IMR-90 (cell line): Measurements from ENCODE around the gene TANGO2. TPM values are rescaled to one million over a fixed set of nuclear protein-coding genes. Genes with fewer than 3 reads are reported as not detected.

Experiments used
- ATAC-seq: fragments of 200-7000 bp; cut with Tn5 transposase; 2 replicates; pipeline ENCODE4 v1.9.1; 2020; ENCODE audit warnings: low read depth, mild to moderate bottlenecking, moderate library complexity
- BruUV-seq: library from RNA; stranded (reverse); fragments of 400-500 nt; replicated peaks from 2 replicates; lab custom pipeline; 2021; lab: Mats Ljungman, UMichigan
- CTCF ChIA-PET: fragments of 300-600 bp; formaldehyde crosslinking; extraction: SDS; loops from one replicate; lab custom pipeline; 2021; ENCODE audit warnings: antibody characterized with exemption; lab: Yijun Ruan, JAX
- POLR2A ChIA-PET: fragments of 300-600 bp; sonication (Branson Sonifier 250); formaldehyde crosslinking; loops from one replicate; lab custom pipeline; 2022; ENCODE audit warnings: antibody characterized with exemption; ENCODE audit not compliant: unreplicated experiment; lab: Charles Lee
- DNase-seq: peaks from one replicate; pipeline ENCODE4 v3.0.0; 2013
- H2AFZ ChIP-seq: replicated peaks from 2 replicates; pipeline ENCODE3; 2013; ENCODE audit warnings: low read length, mild to moderate bottlenecking; ENCODE audit not compliant: poor library complexity
- H2AK5ac ChIP-seq: 2 replicates; pipeline ENCODE4 v1.6.1; 2013; ENCODE audit warnings: low read depth, low read length, inconsistent platforms
- H2AK9ac ChIP-seq: replicated peaks from 2 replicates; pipeline ENCODE3; 2013; ENCODE audit warnings: mild to moderate bottlenecking, low read depth, low read length, moderate library complexity; ENCODE audit not compliant: poor library complexity
- H2BK120ac ChIP-seq: 2 replicates; pipeline ENCODE4 v1.6.1; 2013; ENCODE audit warnings: low read depth, low read length, inconsistent platforms
- H2BK15ac ChIP-seq: 3 replicates; pipeline ENCODE4 v1.6.1; 2013; ENCODE audit warnings: low read depth, low read length, inconsistent platforms
- H2BK20ac ChIP-seq: 2 replicates; pipeline ENCODE4 v1.6.1; 2013; ENCODE audit warnings: low read depth, mild to moderate bottlenecking, inconsistent platforms, low read length, moderate library complexity
- H2BK5ac ChIP-seq: 2 replicates; pipeline ENCODE4 v1.6.1; 2013; ENCODE audit warnings: mild to moderate bottlenecking, low read depth, low read length, inconsistent platforms; ENCODE audit not compliant: poor library complexity, severe bottlenecking
- H3K14ac ChIP-seq: replicated peaks from 2 replicates; pipeline ENCODE4 v1.6.1; 2013; ENCODE audit warnings: low read depth, low read length, inconsistent platforms
- H3K18ac ChIP-seq: 2 replicates; pipeline ENCODE4 v1.6.1; 2013; ENCODE audit warnings: low read depth, low read length, control low read depth
- H3K23ac ChIP-seq: 2 replicates; pipeline ENCODE4 v1.6.1; 2013; ENCODE audit warnings: low read depth, low read length, inconsistent platforms
- H3K27ac ChIP-seq: 2 replicates; pipeline ENCODE4 v1.5.1; 2013; ENCODE audit warnings: mild to moderate bottlenecking, control low read depth, low read length; ENCODE audit not compliant: insufficient read depth
- H3K27me3 ChIP-seq: 2 replicates; pipeline ENCODE4 v1.6.1; 2013; ENCODE audit warnings: low read length; ENCODE audit not compliant: control insufficient read depth, insufficient read depth
- H3K36me3 ChIP-seq: 2 replicates; pipeline ENCODE4 v1.6.1; 2013; ENCODE audit warnings: low read length, mixed read lengths; ENCODE audit not compliant: control insufficient read depth, insufficient read depth
- H3K4ac ChIP-seq: 2 replicates; pipeline ENCODE4 v1.6.1; 2013; ENCODE audit warnings: low read depth, low read length, inconsistent platforms
- H3K4me1 ChIP-seq: 2 replicates; pipeline ENCODE4 v1.6.1; 2013; ENCODE audit warnings: low read length, mixed read lengths; ENCODE audit not compliant: control insufficient read depth, insufficient read depth
- H3K4me2 ChIP-seq: 2 replicates; pipeline ENCODE4 v1.6.1; 2013; ENCODE audit warnings: low read depth, mild to moderate bottlenecking, control low read depth, low read length, moderate library complexity
- H3K4me3 ChIP-seq: 2 replicates; pipeline ENCODE4 v1.5.1; 2013; ENCODE audit warnings: low read depth, mild to moderate bottlenecking, control low read depth, low read length, moderate library complexity; ENCODE audit not compliant: insufficient read depth
- H3K56ac ChIP-seq: 2 replicates; pipeline ENCODE4 v1.6.1; 2013; ENCODE audit warnings: low read length, inconsistent platforms; ENCODE audit not compliant: insufficient read depth; ENCODE audit errors: extremely low read depth
- H3K79me1 ChIP-seq, 2 experiments: 2 replicates each; pipeline ENCODE4 v1.6.1; 2013; ENCODE audit warnings: low read length in 2 of 2, inconsistent platforms in 1 of 2, low read depth in 1 of 2
- H3K9ac ChIP-seq: 2 replicates; pipeline ENCODE4 v1.6.1; 2013; ENCODE audit warnings: low read depth, low read length, control low read depth
- H3K9me1 ChIP-seq: 2 replicates; pipeline ENCODE4 v1.6.1; 2013; ENCODE audit warnings: low read length, inconsistent platforms; ENCODE audit not compliant: insufficient read depth
- H3K9me3 ChIP-seq: 2 replicates; pipeline ENCODE4 v1.6.1; 2013; ENCODE audit warnings: low read length; ENCODE audit not compliant: control insufficient read depth, insufficient read depth
- H4K20me1 ChIP-seq: 2 replicates; pipeline ENCODE4 v1.6.1; 2013; ENCODE audit warnings: low read length, inconsistent platforms; ENCODE audit not compliant: insufficient read depth
- H4K5ac ChIP-seq: 2 replicates; pipeline ENCODE4 v1.6.1; 2013; ENCODE audit warnings: mild to moderate bottlenecking, low read depth, low read length, control low read depth
- H4K8ac ChIP-seq, 2 experiments: 2 replicates each; pipeline ENCODE4 v1.6.1; 2013; ENCODE audit warnings: low read depth in 2 of 2, low read length in 2 of 2, control low read depth in 1 of 2, inconsistent platforms in 1 of 2
- H4K91ac ChIP-seq: 2 replicates; pipeline ENCODE4 v1.6.1; 2013; ENCODE audit warnings: low read depth, low read length, inconsistent platforms; ENCODE audit not compliant: insufficient read depth
- FOS ChIP-seq: fragments of 150-350 bp; IDR thresholded peaks from 2 replicates; pipeline ENCODE4 v1.6.1; 2016; ENCODE audit warnings: low read depth, low read length
- MAFK ChIP-seq: IDR thresholded peaks from 2 replicates; pipeline ENCODE4 v1.6.1; 2012; ENCODE audit warnings: low read depth, low read length, improper control_type of control experiment
- WGBS, 2 experiments: methylation state at CpG; one replicate each; pipeline versions ENCODE4 v1.1.5 to v1.1.7; 2013; ENCODE audit warnings: missing lambda C conversion rate in 2 of 2; ENCODE audit not compliant: insufficient read length in 1 of 2; ENCODE audit errors: extremely low coverage in 2 of 2; 5-methylcytosine and 5-hydroxymethylcytosine counted together
- dilution Hi-C: fragments of 300-500 bp; cut with HindIII; formaldehyde crosslinking; loops from one replicate; pipeline ENCODE4 v1.14.3; 2018; ENCODE audit warnings: low sequenced_read_pairs; ENCODE audit not compliant: unreplicated experiment
- in situ Hi-C: fragments of 300-500 bp; cut with MboI; formaldehyde crosslinking; loops from 3 replicates; pipeline ENCODE4 v1.14.3; 2019; ENCODE audit warnings: low sequenced_read_pairs, inconsistent platforms, mixed read lengths
- intact Hi-C: fragments of 100-400 bp; cut with micrococcal nuclease; formaldehyde crosslinking; loops from 2 replicates; pipeline ENCODE4 v1.10.0; 2022
- polyA plus RNA-seq, 3 experiments: library from polyadenylated mRNA; depleted of rRNA; stranded (reverse); fragments of >200 nt; gene quantifications; 2 replicates each; pipeline ENCODE4 v1.2.3, GENCODE V29; 2012; ENCODE audit warnings: low replicate concordance in 1 of 3
- total RNA-seq: library from RNA; depleted of rRNA; stranded (reverse); fragments of >200 nt; gene quantifications from 2 replicates; pipeline ENCODE4 v1.2.3, GENCODE V29; 2012

Gene TANGO2
- total and polyA plus RNA-seq, 2 of the 4 experiments (the other 2 are of a cell fraction) = 45.1 to 75.1 TPM

DNA sequence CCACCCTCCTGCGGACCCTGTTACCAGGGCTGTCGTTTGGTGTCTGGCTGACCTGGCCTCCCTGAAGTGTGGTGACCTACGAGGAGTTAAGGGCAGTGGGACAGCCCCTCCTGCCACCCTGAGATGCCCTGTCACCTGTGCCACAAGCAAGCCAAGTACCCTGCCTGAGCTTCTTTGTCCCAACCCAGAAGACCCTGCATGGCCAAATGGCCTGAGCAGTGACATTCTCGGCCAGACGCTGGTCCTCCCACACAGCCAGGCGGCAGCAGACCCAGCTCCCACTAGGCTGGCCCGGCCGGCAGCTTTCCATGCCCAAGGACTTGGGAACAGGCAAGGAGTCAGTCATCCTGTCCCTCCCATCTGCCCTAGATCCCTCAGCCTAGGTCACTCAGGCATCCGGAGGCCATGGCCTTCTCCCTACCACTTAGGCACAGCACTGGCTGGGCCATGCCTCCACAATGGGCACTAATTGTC, 11.9 kb upstream of the TANGO2 start:
- Histone ChIP-seq H2BK120ac (no peak overlapping the region), H3K4me3 (no peak overlapping the region), H3K27ac (no peak overlapping the region), H3K27me3 (peaks cover 7% of the 10 kb centered on the region), H4K5ac (no peak overlapping the region), H3K23ac (no peak overlapping the region), H3K9ac (no peak overlapping the region), H3K9me3 (peaks cover 1% of the 10 kb centered on the region; the same call in 1 of the 2 replicates), H2AK9ac (no peak overlapping the region), H4K91ac (no peak overlapping the region), H3K36me3 (no peaks in the 10 kb centered on the region), H3K56ac (no peak overlapping the region), H4K20me1 (no peaks in the 10 kb centered on the region), H3K4ac (no peak overlapping the region), H4K8ac (no peak overlapping the region), H3K4me2 (no peak overlapping the region), H3K18ac (no peak overlapping the region), H3K79me1 (no peaks in the 10 kb centered on the region), H2AFZ (no peak overlapping the region), H2BK5ac (no peak overlapping the region), H3K9me1 (no peaks in the 10 kb centered on the region), H3K4me1 (no peaks in the 10 kb centered on the region), H3K14ac (no peak overlapping the region), H2BK20ac (no peak overlapping the region), H2AK5ac (no peak overlapping the region), H2BK15ac (no peak overlapping the region)
- no peak for DNase-seq
- in situ Hi-C loops = no loop called here
- ATAC-seq = no peak
- no TSS peak for BruUV-seq
- 80% methylated on average over 2 of the region's 9 CpGs; no CpG with 5 or more reads in 1 of the 2 experiments for WGBS, 2 experiments
- CTCF ChIA-PET = no interaction called here
- intact Hi-C loops = no loop called here
- dilution Hi-C loops = no loop called here
- TF ChIP-seq FOS (no peak), MAFK (no peak)
- POLR2A ChIA-PET = no interaction called here
